Lung (tissue), 12 donors: ENCODE results near the gene SYCE3. TPM values are rescaled to one million over a fixed set of nuclear protein-coding genes. Genes with fewer than 3 reads are reported as not detected.

Experiments
- ATAC-seq: fragments of 200-7000 bp; cut with Tn5 transposase; one replicate; pipeline ENCODE4 v1.9.1; 2020; ENCODE audit warnings: moderate number of reproducible peaks; ENCODE audit not compliant: insufficient read depth, low FRiP score
- DNase-seq, 3 donors: peaks; one replicate each; pipeline ENCODE4 v3.0.0-alpha.2; 2013 to 2017
- H3K27ac ChIP-seq, 2 donors: one replicate each; pipeline ENCODE4 v1.5.1; 2013; ENCODE audit warnings: mild to moderate bottlenecking in 2 of 2, moderate library complexity in 2 of 2, control low read depth in 1 of 2, inconsistent platforms in 1 of 2, low read depth in 1 of 2, low read length in 1 of 2
- H3K27me3 ChIP-seq, 3 donors: one replicate each; pipeline ENCODE4 v1.5.1; 2013; ENCODE audit warnings: low read length in 2 of 3; ENCODE audit not compliant: control insufficient read depth in 3 of 3, insufficient read depth in 3 of 3
- H3K36me3 ChIP-seq, 4 donors: one replicate each; pipeline ENCODE4 v1.5.1; 2013; ENCODE audit warnings: low read length in 4 of 4, mild to moderate bottlenecking in 1 of 4, moderate library complexity in 1 of 4; ENCODE audit not compliant: control insufficient read depth in 4 of 4, insufficient read depth in 4 of 4
- H3K4me1 ChIP-seq, 5 donors: one replicate each; pipeline ENCODE4 v1.5.1; 2013; ENCODE audit warnings: low read length in 5 of 5, mild to moderate bottlenecking in 2 of 5, moderate library complexity in 1 of 5; ENCODE audit not compliant: control insufficient read depth in 5 of 5, insufficient read depth in 5 of 5
- H3K4me3 ChIP-seq: one replicate; pipeline ENCODE4 v1.5.1; 2013; ENCODE audit warnings: mild to moderate bottlenecking, control low read depth, moderate library complexity
- H3K9ac ChIP-seq, 2 donors: one replicate each; pipeline ENCODE4 v1.5.1; 2013; ENCODE audit warnings: low read length in 2 of 2, control low read depth in 1 of 2; ENCODE audit not compliant: insufficient read depth in 1 of 2
- H3K9me3 ChIP-seq, 4 donors: one replicate each; pipeline ENCODE4 v1.5.1; 2013; ENCODE audit warnings: low read length in 3 of 4, mild to moderate bottlenecking in 1 of 4, moderate library complexity in 1 of 4; ENCODE audit not compliant: control insufficient read depth in 4 of 4, insufficient read depth in 3 of 4
- CTCF ChIP-seq: IDR thresholded peaks from 2 replicates; pipeline ENCODE4 v1.5.1; 2012; ENCODE audit warnings: mild to moderate bottlenecking; ENCODE audit errors: control extremely low read depth, extremely low read depth
- WGBS, 2 donors: extraction: QIAGEN DNeasy Blood & Tissue Kit; methylation state at CpG; one replicate each; pipeline ENCODE4 v1.1.7; 2013; 5-methylcytosine and 5-hydroxymethylcytosine counted together
- polyA plus RNA-seq, 2 donors: library from polyadenylated mRNA; stranded (reverse); fragments of 200-250 nt; gene quantifications; one replicate each; pipeline ENCODE4 v1.2.1, GENCODE V29; 2013
- total RNA-seq, 2 donors: library from RNA; depleted of rRNA in 1 of 2; stranded (reverse); fragments of >200 nt in 1 of 2; gene quantifications; one replicate each; pipeline ENCODE4 v1.2.1, GENCODE V29; 2014 to 2021
- donor health status: control.
- donor health status: control.
- donor health status: Bipolar disorder and iron deficiency.
- donor health status: healthy.
- donor health status: DM: yes; HTN: yes; CAD: no.

SYCE3 gene
- total and polyA plus RNA-seq, 4 donors = 1.1 to 1.7 TPM; not detected in 2

DNA sequence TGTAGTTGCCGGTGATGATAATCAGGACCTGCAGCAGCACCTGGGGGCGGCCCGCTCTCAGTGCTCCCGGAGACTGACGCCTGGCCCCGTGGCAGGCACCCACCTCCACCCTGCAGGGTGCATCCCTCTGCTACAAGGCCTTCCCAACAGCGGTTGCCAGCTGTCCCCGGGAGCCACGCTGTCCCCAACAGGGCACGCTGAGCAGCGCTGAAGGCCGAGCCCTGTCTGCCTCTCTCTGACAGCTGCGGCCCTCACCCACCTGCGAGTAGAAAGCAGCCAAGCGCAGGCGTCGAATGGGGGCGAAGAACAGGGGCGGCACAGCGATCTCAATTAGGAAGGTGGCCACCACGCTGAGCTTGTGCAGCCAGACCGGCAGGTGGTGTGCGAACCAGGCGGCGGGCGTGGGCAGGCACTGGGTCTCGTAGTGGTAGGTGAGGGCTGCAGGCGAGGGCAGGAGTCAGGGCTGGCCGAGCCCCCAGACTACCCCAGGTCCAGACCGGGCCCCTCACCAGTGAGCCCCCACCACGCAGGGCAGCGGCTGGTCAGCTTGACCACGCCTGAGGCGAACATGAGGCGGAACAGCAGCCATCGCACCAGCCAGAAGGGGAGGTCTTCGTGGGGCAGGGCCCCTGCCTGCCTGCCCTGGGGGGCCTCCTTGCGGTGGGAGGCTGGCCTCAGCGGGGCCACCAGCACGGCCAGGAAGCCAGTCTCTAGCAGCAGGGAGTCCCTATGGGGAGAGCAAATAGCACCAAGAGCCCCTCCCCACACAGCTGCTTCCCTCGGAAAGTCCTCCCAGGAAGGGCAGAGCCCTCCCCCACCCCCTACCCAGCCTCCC is 56.7 kb downstream of the SYCE3 start:
- no peak for TF ChIP-seq CTCF
- H3K4me1 ChIP-seq = peaks cover 7 to 20% (median 12%) of the 10 kb centered on the region in 5 donors
- whole genome bisulfite sequencing, 2 donors = 91 to 94% methylated on average over 38 to 41 of the region's 41 CpGs
- peaks cover 0 to 40% (median 5%) of the 10 kb centered on the region in 4 donors for H3K36me3 ChIP-seq
- no peaks in the 10 kb centered on the region for H3K9me3 ChIP-seq
- ATAC-seq (no peak), DNase-seq (no peak)
- no peaks in the 10 kb centered on the region for H3K27me3 ChIP-seq
- no peak overlapping the region for H3K9ac ChIP-seq
- H3K27ac ChIP-seq = no peak overlapping the region
- H3K4me3 ChIP-seq = no peak overlapping the region

DNA sequence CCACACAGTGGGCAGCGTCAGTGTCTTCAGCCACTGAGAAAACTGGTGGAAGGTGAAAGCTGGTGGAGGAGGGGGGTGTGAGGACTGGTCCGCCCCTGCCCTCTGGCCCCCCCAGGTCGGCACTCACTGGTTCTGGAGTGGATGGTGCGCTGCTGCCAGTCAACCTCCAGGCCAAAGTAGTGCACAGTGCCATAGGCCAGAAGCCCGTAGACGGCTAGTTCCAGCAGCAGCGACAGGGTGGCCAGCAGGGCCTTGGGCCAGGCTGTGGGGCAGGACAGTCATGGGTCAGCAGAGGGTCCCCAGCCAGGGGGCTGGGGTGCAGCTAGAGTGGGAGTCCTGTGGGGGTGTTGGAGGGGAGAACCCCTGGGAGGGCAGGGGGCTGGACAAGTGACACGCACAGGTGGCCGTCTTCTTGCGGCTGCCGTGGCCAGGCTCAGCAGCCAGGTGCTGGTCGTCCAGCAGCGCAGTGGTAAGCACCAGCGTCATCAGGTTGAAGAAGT is 57.4 kb downstream of the SYCE3 start:
- H3K9me3 ChIP-seq = no peaks in the 10 kb centered on the region
- no peak overlapping the region for H3K4me3 ChIP-seq
- no peak for DNase-seq
- H3K36me3 ChIP-seq = peaks cover 0 to 38% (median 5%) of the 10 kb centered on the region in 4 donors
- no peak overlapping the region for H3K9ac ChIP-seq
- no peak for TF ChIP-seq CTCF
- H3K27ac ChIP-seq = no peak overlapping the region
- H3K27me3 ChIP-seq = no peaks in the 10 kb centered on the region
- 89 to 92% methylated on average over 14 of the region's 14 CpGs for WGBS, 2 donors
- peaks cover 7 to 20% (median 12%) of the 10 kb centered on the region in 5 donors for H3K4me1 ChIP-seq
- ATAC-seq = no peak

DNA sequence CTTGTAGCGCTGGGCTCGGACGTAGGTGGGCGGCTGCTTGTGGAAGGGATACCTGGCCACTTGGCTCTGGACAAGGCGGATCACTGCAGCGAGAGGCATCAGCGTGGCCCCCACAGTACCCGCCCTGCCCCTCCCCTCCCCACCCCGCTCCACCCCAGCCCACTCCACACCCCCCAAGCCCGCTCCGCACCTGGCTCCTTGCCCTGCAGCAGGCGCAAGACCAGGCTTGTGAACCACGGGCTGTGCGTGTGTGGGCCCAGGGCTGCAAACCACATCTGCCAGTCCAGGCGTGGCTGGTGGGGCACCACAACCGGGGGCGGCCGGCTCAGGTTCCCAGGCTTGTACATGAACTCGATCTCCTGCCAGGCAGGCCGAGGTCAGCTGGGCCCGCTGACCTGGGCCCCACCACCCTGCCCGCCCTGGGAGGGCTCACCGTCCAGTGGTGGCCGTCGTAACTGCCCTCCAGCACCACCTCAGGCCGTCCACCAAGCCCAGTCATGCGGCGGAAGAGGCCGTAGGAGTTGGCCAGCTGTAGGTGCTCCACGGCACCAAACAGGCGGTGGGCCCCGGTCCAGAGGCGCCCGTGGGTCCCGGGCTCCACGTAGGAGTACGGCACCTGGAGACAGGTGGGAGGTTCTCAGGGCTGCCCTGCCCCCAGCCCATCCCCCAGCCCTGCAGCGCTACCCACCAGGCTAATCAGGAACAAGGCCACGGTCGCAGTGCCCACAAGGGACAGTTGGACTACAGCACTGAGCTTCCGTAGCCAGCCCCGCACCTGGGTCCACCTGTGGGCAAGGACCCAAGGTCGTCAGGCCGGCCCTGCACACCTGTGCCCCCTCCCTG is 58.1 kb downstream of the SYCE3 start:
- H3K4me3 ChIP-seq = no peak overlapping the region
- 93 to 95% methylated on average over 42 to 44 of the region's 44 CpGs for WGBS, 2 donors
- H3K9me3 ChIP-seq = no peaks in the 10 kb centered on the region
- ATAC-seq (no peak), DNase-seq (no peak)
- peaks cover 0 to 38% (median 5%) of the 10 kb centered on the region in 4 donors for H3K36me3 ChIP-seq
- H3K27me3 ChIP-seq = no peaks in the 10 kb centered on the region
- H3K27ac ChIP-seq = no peak overlapping the region
- no peak overlapping the region for H3K9ac ChIP-seq
- no peak for TF ChIP-seq CTCF
- peaks cover 7 to 19% (median 12%) of the 10 kb centered on the region in 5 donors for H3K4me1 ChIP-seq
